Measurements from ENCODE around the gene HOXA9. TPM values are rescaled to one million over a fixed set of nuclear protein-coding genes. Genes with fewer than 3 reads are reported as not detected.

HOXA9 gene
- total RNA-seq, 2 experiments from 2014 or later, result not detected

DNA sequence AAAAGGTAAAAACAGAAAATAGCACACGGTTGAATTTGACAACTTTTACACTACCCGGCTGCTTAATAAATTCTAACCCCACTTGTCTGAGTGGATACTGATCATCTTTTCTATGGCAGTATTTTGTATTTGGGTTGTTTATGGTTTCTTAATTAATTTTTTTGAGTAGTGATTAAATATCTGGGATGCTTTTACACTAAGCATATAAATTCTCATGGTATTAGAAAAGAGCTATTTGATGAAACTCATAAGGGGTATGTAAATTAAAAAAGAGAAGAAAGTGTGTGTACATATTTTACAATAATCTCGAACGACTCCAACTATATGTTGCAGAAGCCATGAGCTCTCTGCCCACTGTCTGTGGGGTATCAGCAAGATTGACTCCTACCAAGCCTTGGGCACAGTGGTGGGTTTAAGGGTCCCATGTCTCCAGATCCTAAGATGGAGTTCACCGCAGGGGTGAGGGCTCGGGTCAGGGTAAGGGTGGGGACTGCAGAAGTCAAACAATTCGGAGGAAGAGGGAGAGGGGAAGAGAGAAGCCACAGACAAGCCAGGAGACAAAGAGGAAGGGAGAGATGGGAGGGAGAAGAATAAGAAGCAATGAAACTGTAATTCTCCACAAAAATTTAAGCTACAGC, 42.1 kb upstream of the HOXA9 start:
- TF ChIP-seq, protein P1, sequence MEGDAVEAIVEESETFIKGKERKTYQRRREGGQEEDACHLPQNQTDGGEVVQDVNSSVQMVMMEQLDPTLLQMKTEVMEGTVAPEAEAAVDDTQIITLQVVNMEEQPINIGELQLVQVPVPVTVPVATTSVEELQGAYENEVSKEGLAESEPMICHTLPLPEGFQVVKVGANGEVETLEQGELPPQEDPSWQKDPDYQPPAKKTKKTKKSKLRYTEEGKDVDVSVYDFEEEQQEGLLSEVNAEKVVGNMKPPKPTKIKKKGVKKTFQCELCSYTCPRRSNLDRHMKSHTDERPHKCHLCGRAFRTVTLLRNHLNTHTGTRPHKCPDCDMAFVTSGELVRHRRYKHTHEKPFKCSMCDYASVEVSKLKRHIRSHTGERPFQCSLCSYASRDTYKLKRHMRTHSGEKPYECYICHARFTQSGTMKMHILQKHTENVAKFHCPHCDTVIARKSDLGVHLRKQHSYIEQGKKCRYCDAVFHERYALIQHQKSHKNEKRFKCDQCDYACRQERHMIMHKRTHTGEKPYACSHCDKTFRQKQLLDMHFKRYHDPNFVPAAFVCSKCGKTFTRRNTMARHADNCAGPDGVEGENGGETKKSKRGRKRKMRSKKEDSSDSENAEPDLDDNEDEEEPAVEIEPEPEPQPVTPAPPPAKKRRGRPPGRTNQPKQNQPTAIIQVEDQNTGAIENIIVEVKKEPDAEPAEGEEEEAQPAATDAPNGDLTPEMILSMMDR (IDR thresholded peaks at IDR 0.05), result no peak
- ChIA-PET POLR2A (no interaction called here), CTCF (interaction anchor here (0.7 to 2.4 kb wide), 4 partner anchors 9 to 35 kb away, joined by 3 to 12 read pairs (median 4); partner anchors contain the start of gene EVX1)
- Mint-ChIP-seq H3K4me1 (ENCODE audit: low read depth) (peaks cover 20% of the 10 kb centered on the region), H3K27me3 (peaks cover 92% of the 10 kb centered on the region), H3K9me3 (no peaks in the 10 kb centered on the region), H3K27ac (no peak overlapping the region), H3K4me3 (no peak overlapping the region), H3K36me3 (ENCODE audit: low read depth) (no peaks in the 10 kb centered on the region)
- DNase-seq (no peak), ATAC-seq (no peak)
- intact Hi-C loops (cut with micrococcal nuclease), result loop anchor here (10.0 kb wide), 1 partner anchor 717 kb away; no protein-coding TSS in a partner anchor

GRCh38 chr7:27205325-27206280, 40.3 kb upstream of the HOXA9 start:
- ATAC-seq, result no peak
- H3K27me3 Mint-ChIP-seq, result peaks cover 93% of the 10 kb centered on the region
- intact Hi-C loops (cut with micrococcal nuclease), result loop anchor here (2.0 to 10.0 kb wide), 2 partner anchors 37 to 719 kb away; partner anchors contain the start of gene EVX1
- H3K27ac Mint-ChIP-seq, result no peak overlapping the region
- no peaks in the 10 kb centered on the region for H3K36me3 Mint-ChIP-seq (ENCODE audit: low read depth)
- ChIA-PET CTCF (interaction anchor here (0.9 to 1.1 kb wide), 3 partner anchors 9 to 27 kb away, joined by 3 to 5 read pairs (median 4); no protein-coding TSS in a partner anchor), POLR2A (no interaction called here)
- no peak for DNase-seq
- TF ChIP-seq, protein P1 (IDR thresholded peaks at IDR 0.05), result no peak
- H3K4me3 Mint-ChIP-seq, result no peak overlapping the region
- H3K4me1 Mint-ChIP-seq (ENCODE audit: low read depth), result peaks cover 29% of the 10 kb centered on the region
- no peaks in the 10 kb centered on the region for H3K9me3 Mint-ChIP-seq

GRCh38 chr7:27204851-27205322, 39.5 kb upstream of the HOXA9 start:
- peaks cover 90% of the 10 kb centered on the region for H3K27me3 Mint-ChIP-seq
- CTCF ChIA-PET, result interaction anchor here (0.6 to 1.1 kb wide), 3 partner anchors 9 to 17 kb away, joined by 3 to 5 read pairs (median 4); no protein-coding TSS in a partner anchor
- H3K27ac Mint-ChIP-seq, result no peak overlapping the region
- H3K4me3 Mint-ChIP-seq, result no peak overlapping the region
- no peaks in the 10 kb centered on the region for H3K36me3 Mint-ChIP-seq (ENCODE audit: low read depth)
- ATAC-seq (no peak), DNase-seq (no peak)
- H3K4me1 Mint-ChIP-seq (ENCODE audit: low read depth), result peaks cover 27% of the 10 kb centered on the region
- TF ChIP-seq, protein P1 (IDR thresholded peaks at IDR 0.05), result no peak
- H3K9me3 Mint-ChIP-seq, result no peaks in the 10 kb centered on the region
- POLR2A ChIA-PET, result no interaction called here
- intact Hi-C loops (cut with micrococcal nuclease), result loop anchor here (2.0 to 10.0 kb wide), 3 partner anchors 38 to 720 kb away; partner anchors contain the start of genes EVX1 and HOXA9

GRCh38 chr7:27203964-27204594, 38.7 kb upstream of the HOXA9 start:
- peaks cover 27% of the 10 kb centered on the region for H3K4me1 Mint-ChIP-seq (ENCODE audit: low read depth)
- H3K4me3 Mint-ChIP-seq, result no peak overlapping the region
- TF ChIP-seq, protein P1 (IDR thresholded peaks at IDR 0.05), result no peak
- no peak for ATAC-seq
- POLR2A ChIA-PET, result no interaction called here
- no peak for DNase-seq
- no peak overlapping the region for H3K27ac Mint-ChIP-seq
- H3K9me3 Mint-ChIP-seq, result no peaks in the 10 kb centered on the region
- CTCF ChIA-PET, result interaction anchor here (0.6 to 1.1 kb wide), 3 partner anchors 8 to 16 kb away, joined by 3 to 5 read pairs (median 4); no protein-coding TSS in a partner anchor
- intact Hi-C loops (cut with micrococcal nuclease), result loop anchor here (2.0 to 10.0 kb wide), 3 partner anchors 37 to 721 kb away; partner anchors contain the start of genes EVX1 and HOXA9
- H3K27me3 Mint-ChIP-seq, result peaks cover 85% of the 10 kb centered on the region
- no peaks in the 10 kb centered on the region for H3K36me3 Mint-ChIP-seq (ENCODE audit: low read depth)

All from activated CD8-positive, alpha-beta T cell treated with anti-CD3 and anti-CD28 coated beads for 36 hours (primary cell).